Natural killer cell (primary cell): ENCODE measurements around the gene CCNO. TPM values are rescaled to one million over a fixed set of nuclear protein-coding genes. Genes with fewer than 3 reads are reported as not detected.

Source experiments
- ATAC-seq, 3 donors: fragments of 150-1000 bp in 2 of 3; fragments of 200-7000 bp in 1 of 3; cut with Tn5 transposase; 1 replicate in 1 of 3; 2 replicates in 2 of 3; pipeline ENCODE4 v1.10.0; 2021; ENCODE audit warnings: mild to moderate bottlenecking in 2 of 3, moderate library complexity in 2 of 3
- DNase-seq, 2 donors: peaks; one replicate each; pipeline versions ENCODE4 v3.0.0 to v3.0.0-alpha.2; 2013 to 2021; ENCODE audit warnings: mixed read lengths in 1 of 2
- H3K27ac ChIP-seq: one replicate; pipeline ENCODE4 v1.5.1; 2013; ENCODE audit warnings: mild to moderate bottlenecking, low read length
- H3K27me3 ChIP-seq: one replicate; pipeline ENCODE4 v1.6.1; 2013; ENCODE audit warnings: low read length; ENCODE audit not compliant: control insufficient read depth, insufficient read depth
- H3K36me3 ChIP-seq: one replicate; pipeline ENCODE4 v1.6.1; 2013; ENCODE audit warnings: low read length; ENCODE audit not compliant: control insufficient read depth, insufficient read depth
- H3K4me1 ChIP-seq: one replicate; pipeline ENCODE4 v1.6.1; 2013; ENCODE audit warnings: low read length; ENCODE audit not compliant: control insufficient read depth, insufficient read depth
- H3K4me3 ChIP-seq: one replicate; pipeline ENCODE4 v1.5.1; 2013; ENCODE audit warnings: low read length
- H3K9me3 ChIP-seq: one replicate; pipeline ENCODE4 v1.6.1; 2013; ENCODE audit warnings: low read length; ENCODE audit not compliant: control insufficient read depth, insufficient read depth
- H3K27ac Mint-ChIP-seq, 2 donors: one replicate each; pipeline ENCODE4 v1.8.0; 2022; ENCODE audit warnings: mild to moderate bottlenecking in 2 of 2, mixed read lengths in 2 of 2, moderate library complexity in 1 of 2
- H3K27me3 Mint-ChIP-seq, 2 donors: one replicate each; pipeline ENCODE4 v1.8.0; 2022; ENCODE audit warnings: low read depth in 2 of 2, mixed read lengths in 2 of 2
- H3K36me3 Mint-ChIP-seq: one replicate; pipeline ENCODE4 v1.8.0; 2022; ENCODE audit warnings: mixed read lengths
- H3K4me1 Mint-ChIP-seq, 2 donors: one replicate each; pipeline ENCODE4 v1.8.0; 2022; ENCODE audit warnings: mixed read lengths in 2 of 2
- H3K4me3 Mint-ChIP-seq: one replicate; pipeline ENCODE4 v1.8.0; 2022; ENCODE audit warnings: mild to moderate bottlenecking, moderate library complexity, mixed read lengths
- H3K9me3 Mint-ChIP-seq, 2 donors: one replicate each; pipeline ENCODE4 v1.8.0; 2022; ENCODE audit warnings: mixed read lengths in 2 of 2
- CTCF ChIP-seq: fragments of 200-600 bp; IDR thresholded peaks from one replicate; pipeline ENCODE4 v1.8.0; 2022; ENCODE audit warnings: antibody characterized with exemption
- whole genome bisulfite sequencing: methylation state at CpG from one replicate; pipeline ENCODE4 v1.1.7; 2013; ENCODE audit warnings: missing lambda C conversion rate; ENCODE audit not compliant: insufficient coverage; 5-methylcytosine and 5-hydroxymethylcytosine counted together
- intact Hi-C: fragments of 100-400 bp; cut with micrococcal nuclease; formaldehyde crosslinking; loops from one replicate; pipeline ENCODE4 v1.14.2; 2022
- total RNA-seq, 4 donors: library from RNA; stranded (reverse); fragments of 120-200 nt in 1 of 4; gene quantifications; one replicate each; pipeline versions ENCODE4 v1.2.3 to v1.2.4, GENCODE V29; 2013 to 2022

CCNO gene
- total RNA-seq, 3 donors from 2014 or later (not counting 1 experiment from before 2014, with no cell fraction given), result not detected

- intact Hi-C loops, result no loop called here
Observed at GRCh38 chr5:55258339-55258738, 24.9 kb upstream of the CCNO start.

GRCh38 chr5:55254802-55255201, 21.4 kb upstream of the CCNO start:
- DNase-seq (no peak), ATAC-seq (no peak)
- H3K27me3 Mint-ChIP-seq, result no peaks in the 10 kb centered on the region
- no peak overlapping the region for H3K27ac Mint-ChIP-seq
- peaks cover 26% of the 10 kb centered on the region for H3K36me3 Mint-ChIP-seq
- Histone ChIP-seq H3K27me3 (no peaks in the 10 kb centered on the region), H3K4me1 (no peaks in the 10 kb centered on the region), H3K36me3 (peaks cover 38% of the 10 kb centered on the region), H3K27ac (no peak overlapping the region), H3K9me3 (no peaks in the 10 kb centered on the region), H3K4me3 (no peak overlapping the region)
- intact Hi-C loops, result no loop called here
- no peaks in the 10 kb centered on the region for H3K4me1 Mint-ChIP-seq
- 90% methylated on average over 2 of the region's 4 CpGs for WGBS
- no peak overlapping the region for H3K4me3 Mint-ChIP-seq
- no peaks in the 10 kb centered on the region for H3K9me3 Mint-ChIP-seq
- TF ChIP-seq CTCF, result no peak

More at GRCh38 chr5:55258339-55258738, 24.9 kb upstream of the CCNO start:
- Histone ChIP-seq H3K9me3 (no peaks in the 10 kb centered on the region), H3K27ac (no peak overlapping the region), H3K4me3 (no peak overlapping the region), H3K4me1 (no peaks in the 10 kb centered on the region), H3K36me3 (peaks cover 65% of the 10 kb centered on the region), H3K27me3 (no peaks in the 10 kb centered on the region)
- no peak overlapping the region for H3K4me3 Mint-ChIP-seq
- no peaks in the 10 kb centered on the region for H3K4me1 Mint-ChIP-seq
- peaks cover 28% of the 10 kb centered on the region for H3K36me3 Mint-ChIP-seq
- no peak for ATAC-seq
- DNase-seq, result no peak
- H3K27ac Mint-ChIP-seq, result no peak overlapping the region
- H3K9me3 Mint-ChIP-seq, result no peaks in the 10 kb centered on the region
- TF ChIP-seq CTCF, result no peak
- no peaks in the 10 kb centered on the region for H3K27me3 Mint-ChIP-seq
- WGBS, result 100% methylated on average over 3 of the region's 3 CpGs

DNA sequence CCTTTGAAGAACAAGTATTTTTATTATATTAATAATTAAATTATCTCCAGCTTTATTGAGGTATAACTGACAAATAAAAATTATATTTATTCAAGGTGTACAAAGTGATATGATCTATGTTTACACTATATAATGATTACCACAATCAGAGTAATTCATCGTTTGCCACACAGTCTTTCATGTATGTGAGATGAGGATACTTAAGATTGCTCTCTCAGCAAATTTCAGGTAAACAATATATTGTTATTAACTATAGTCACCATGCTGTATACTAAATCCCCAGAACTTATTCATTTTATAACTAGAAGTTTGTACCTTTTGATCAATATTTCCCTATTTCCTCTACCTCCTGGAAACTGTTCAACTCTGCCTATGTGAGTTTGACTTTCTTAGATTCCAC, 16.7 kb upstream of the CCNO start:
- Mint-ChIP-seq H3K27ac (no peak overlapping the region), H3K27me3 (peaks cover 2 to 6% of the 10 kb centered on the region in 2 donors), H3K9me3 (peaks cover 0 to 5% of the 10 kb centered on the region in 2 donors), H3K4me3 (no peak overlapping the region), H3K36me3 (peaks cover 19% of the 10 kb centered on the region), H3K4me1 (no peaks in the 10 kb centered on the region)
- H3K27ac ChIP-seq, result no peak overlapping the region
- ATAC-seq (no peak), DNase-seq (no peak)
- no CpG with 5 or more reads among the region's 1 CpG for WGBS
- H3K36me3 ChIP-seq, result peaks cover 4% of the 10 kb centered on the region
- no peak for TF ChIP-seq CTCF
- H3K9me3 ChIP-seq, result no peaks in the 10 kb centered on the region
- H3K4me3 ChIP-seq, result no peak overlapping the region
- no peaks in the 10 kb centered on the region for H3K4me1 ChIP-seq
- H3K27me3 ChIP-seq, result no peaks in the 10 kb centered on the region
- intact Hi-C loops, result no loop called here

DNA sequence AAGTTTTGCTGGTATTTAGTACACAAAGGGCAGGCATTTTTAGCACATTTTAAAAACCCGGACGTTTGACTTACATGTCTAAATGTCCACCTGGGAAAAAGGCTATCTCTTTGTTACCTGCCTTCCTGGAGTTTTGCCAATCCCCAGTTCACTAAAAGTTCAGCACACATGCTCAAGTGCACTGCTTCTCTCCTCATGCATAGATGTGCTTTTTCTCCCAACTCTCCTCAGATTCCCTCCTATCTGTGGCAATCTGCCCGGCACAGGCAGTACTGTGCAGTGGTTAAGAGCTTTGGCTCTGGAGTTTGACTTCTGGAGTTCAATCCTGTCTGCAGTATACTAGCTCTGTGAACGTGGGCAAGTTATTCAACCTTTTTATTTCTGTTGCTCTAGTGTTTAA, 8.3 kb upstream of the CCNO start:
- 85% methylated on average over 4 of the region's 4 CpGs for WGBS
- Histone ChIP-seq H3K4me3 (no peak overlapping the region), H3K27me3 (peaks cover 4% of the 10 kb centered on the region), H3K27ac (no peak overlapping the region), H3K4me1 (no peaks in the 10 kb centered on the region), H3K36me3 (no peaks in the 10 kb centered on the region), H3K9me3 (no peaks in the 10 kb centered on the region)
- ATAC-seq (no peak), DNase-seq (no peak)
- Mint-ChIP-seq H3K27me3 (peaks cover 21 to 24% of the 10 kb centered on the region in 2 donors), H3K4me1 (no peaks in the 10 kb centered on the region), H3K9me3 (no peaks in the 10 kb centered on the region), H3K4me3 (no peak overlapping the region), H3K36me3 (no peaks in the 10 kb centered on the region), H3K27ac (no peak overlapping the region)
- intact Hi-C loops, result no loop called here
- TF ChIP-seq CTCF, result no peak
